HG02981 (cell line): ENCODE data around the gene KRT80.

Experiments
- ATAC-seq: cut with Tn5 transposase; IDR thresholded peaks from one replicate; pipeline ENCODE4 v1.9.1; 2021; ENCODE audit warnings: mild to moderate bottlenecking, moderate library complexity; ENCODE audit not compliant: unreplicated experiment

The KRT80 gene

GRCh38 chr12:52199294-52199919, 7.6 kb upstream of the KRT80 start:
- no peak for ATAC-seq

GRCh38 chr12:52198454-52199215, 6.8 kb upstream of the KRT80 start:
- no peak for ATAC-seq

- no peak for ATAC-seq
Measured at GRCh38 chr12:52197371-52198231, 5.8 kb upstream of the KRT80 start.

GRCh38 chr12:52195065-52195730, 3.4 kb upstream of the KRT80 start:
- no peak for ATAC-seq

GRCh38 chr12:52193991-52194390, 2.2 kb upstream of the KRT80 start:
- no peak for ATAC-seq

- no peak for ATAC-seq
Measured at GRCh38 chr12:52193532-52193931, 1.7 kb upstream of the KRT80 start.

GRCh38 chr12:52190860-52191729, 719 bp downstream of the KRT80 start:
- no peak for ATAC-seq

GRCh38 chr12:52189376-52190174, 2.2 kb downstream of the KRT80 start:
- ATAC-seq: no peak

GRCh38 chr12:52188658-52189057, 3.2 kb downstream of the KRT80 start:
- no peak for ATAC-seq

GRCh38 chr12:52187640-52188039, 4.2 kb downstream of the KRT80 start:
- ATAC-seq: no peak

- ATAC-seq: no peak
Measured at GRCh38 chr12:52187206-52187605, 4.6 kb downstream of the KRT80 start.

- no peak for ATAC-seq
Measured at GRCh38 chr12:52186118-52186840, 5.5 kb downstream of the KRT80 start.

GRCh38 chr12:52185400-52185967, 6.3 kb downstream of the KRT80 start:
- no peak for ATAC-seq

GRCh38 chr12:52184813-52185212, 7.0 kb downstream of the KRT80 start:
- ATAC-seq: no peak

GRCh38 chr12:52183971-52184370, 7.8 kb downstream of the KRT80 start:
- no peak for ATAC-seq

- no peak for ATAC-seq
Measured at GRCh38 chr12:52183544-52183910, 8.3 kb downstream of the KRT80 start.

GRCh38 chr12:52182898-52183543, 8.8 kb downstream of the KRT80 start:
- ATAC-seq: no peak

GRCh38 chr12:52182384-52182783, 9.4 kb downstream of the KRT80 start:
- no peak for ATAC-seq
